Upper lobe of left lung (tissue), 4 donors: ENCODE data around the gene SERPINI2.

Source experiments
- EP300 ChIP-seq, 4 donors: sonication (generic); formaldehyde crosslinking; IDR thresholded peaks; one replicate each; pipeline ENCODE4 v1.5.1; 2017; ENCODE audit warnings: antibody characterized with exemption in 4 of 4, control low read depth in 2 of 4
- POLR2A ChIP-seq, 4 donors: fragments of 450-650 bp; IDR thresholded peaks; one replicate each; pipeline ENCODE4 v1.5.1; 2016 to 2017; ENCODE audit warnings: antibody characterized with exemption in 4 of 4, mild to moderate bottlenecking in 2 of 4
- POLR2AphosphoS5 ChIP-seq, 2 donors: sonication (generic); formaldehyde crosslinking; IDR thresholded peaks; one replicate each; pipeline ENCODE4 v1.5.1; 2017; ENCODE audit warnings: antibody characterized with exemption in 2 of 2
- TF ChIP-seq, protein P1 (sequence below), 6 experiments: fragments of 450-650 bp in 4 of 6; fragments of 200-600 bp in 2 of 6; sonication (generic) in 2 of 6; IDR thresholded peaks; one replicate each; pipeline ENCODE4 v1.5.1; 2016 to 2019; ENCODE audit warnings: antibody characterized with exemption in 6 of 6

DNA sequence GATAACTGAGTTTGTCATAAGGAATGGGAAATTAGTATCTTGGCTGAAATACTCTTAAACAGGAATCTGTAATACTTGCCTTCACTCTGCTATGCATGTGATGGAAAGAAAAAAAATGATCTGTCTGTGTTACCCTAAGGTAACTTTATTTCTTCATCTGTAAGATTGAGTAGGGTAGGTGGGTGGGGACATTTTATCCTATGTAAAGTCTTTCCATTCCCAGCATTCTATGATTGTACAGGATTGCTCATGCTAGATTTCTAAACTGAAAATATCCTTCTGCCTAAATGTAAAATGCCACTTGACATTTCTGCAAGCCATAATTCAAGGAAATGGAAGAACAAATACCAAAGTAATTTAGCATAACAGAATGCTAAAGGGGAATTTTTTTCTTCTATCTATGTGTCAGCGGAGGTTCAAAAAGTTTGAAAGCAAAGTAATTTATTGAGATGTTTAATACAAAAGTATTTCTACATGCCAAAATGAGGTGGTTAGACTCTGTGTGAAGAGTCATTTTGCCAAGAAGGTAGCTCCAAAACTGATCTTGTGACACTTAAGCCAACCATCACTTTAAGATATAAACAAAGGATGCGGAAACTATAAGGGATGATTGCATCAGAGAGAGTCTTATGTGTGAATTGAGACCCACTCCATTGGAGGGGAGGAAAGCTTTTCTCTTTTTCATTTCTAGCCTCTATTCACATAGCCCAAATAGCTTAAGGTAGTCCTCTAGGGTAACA lies 46.6 kb upstream of the SERPINI2 start:
- no peak for TF ChIP-seq POLR2AphosphoS5 (IDR thresholded peaks at IDR 0.05)
- no peak for TF ChIP-seq POLR2A (IDR thresholded peaks at IDR 0.05)
- TF ChIP-seq EP300 (IDR thresholded peaks at IDR 0.05): no peak
- TF ChIP-seq, protein P1, sequence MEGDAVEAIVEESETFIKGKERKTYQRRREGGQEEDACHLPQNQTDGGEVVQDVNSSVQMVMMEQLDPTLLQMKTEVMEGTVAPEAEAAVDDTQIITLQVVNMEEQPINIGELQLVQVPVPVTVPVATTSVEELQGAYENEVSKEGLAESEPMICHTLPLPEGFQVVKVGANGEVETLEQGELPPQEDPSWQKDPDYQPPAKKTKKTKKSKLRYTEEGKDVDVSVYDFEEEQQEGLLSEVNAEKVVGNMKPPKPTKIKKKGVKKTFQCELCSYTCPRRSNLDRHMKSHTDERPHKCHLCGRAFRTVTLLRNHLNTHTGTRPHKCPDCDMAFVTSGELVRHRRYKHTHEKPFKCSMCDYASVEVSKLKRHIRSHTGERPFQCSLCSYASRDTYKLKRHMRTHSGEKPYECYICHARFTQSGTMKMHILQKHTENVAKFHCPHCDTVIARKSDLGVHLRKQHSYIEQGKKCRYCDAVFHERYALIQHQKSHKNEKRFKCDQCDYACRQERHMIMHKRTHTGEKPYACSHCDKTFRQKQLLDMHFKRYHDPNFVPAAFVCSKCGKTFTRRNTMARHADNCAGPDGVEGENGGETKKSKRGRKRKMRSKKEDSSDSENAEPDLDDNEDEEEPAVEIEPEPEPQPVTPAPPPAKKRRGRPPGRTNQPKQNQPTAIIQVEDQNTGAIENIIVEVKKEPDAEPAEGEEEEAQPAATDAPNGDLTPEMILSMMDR (IDR thresholded peaks at IDR 0.05): no peak
